Neural cell (in vitro differentiated cells): ENCODE results near the gene OST4. TPM values are rescaled to one million over a fixed set of nuclear protein-coding genes. Genes with fewer than 3 reads are reported as not detected.

Experiments used
- H2AFZ ChIP-seq: fragments of 200-600, 300-800 bp; sonication (generic), shearing (Covaris generic); 2 replicates; pipeline ENCODE4 v1.6.0; 2014; ENCODE audit warnings: low read depth, mild to moderate bottlenecking, antibody characterized with exemption, low read length, moderate library complexity
- H3F3A ChIP-seq: fragments of 200-600 bp; shearing (Covaris generic); 2 replicates; pipeline ENCODE4 v1.6.1; 2016; ENCODE audit warnings: mild to moderate bottlenecking, moderate library complexity, mixed read lengths, antibody characterized with exemption, low read length; ENCODE audit not compliant: insufficient read depth, poor library complexity, severe bottlenecking
- H3K27ac ChIP-seq: fragments of 200-600, 300-800 bp; sonication (generic), shearing (Covaris generic); 2 replicates; pipeline ENCODE4 v1.5.1; 2014; ENCODE audit warnings: mild to moderate bottlenecking, low read length, moderate library complexity
- H3K27me3 ChIP-seq: fragments of 300-800, 200-600 bp; sonication (generic), shearing (Covaris generic); 2 replicates; pipeline ENCODE4 v1.6.0; 2014; ENCODE audit warnings: mild to moderate bottlenecking, low read depth, low read length, moderate library complexity; ENCODE audit not compliant: insufficient read depth
- H3K36me3 ChIP-seq: fragments of 300-800, 200-600 bp; sonication (generic), shearing (Covaris generic); 2 replicates; pipeline ENCODE4 v1.5.1; 2014; ENCODE audit warnings: mild to moderate bottlenecking, antibody characterized with exemption, low read length, moderate library complexity; ENCODE audit not compliant: insufficient read depth
- H3K4me2 ChIP-seq: fragments of 300-800, 200-600 bp; sonication (generic), shearing (Covaris generic); 2 replicates; pipeline ENCODE4 v1.6.0; 2014; ENCODE audit warnings: mild to moderate bottlenecking, low read length
- H3K4me3 ChIP-seq: fragments of 300-800, 200-600 bp; sonication (generic), shearing (Covaris generic); 2 replicates; pipeline ENCODE4 v1.5.1; 2014; ENCODE audit warnings: mild to moderate bottlenecking, low read length, moderate library complexity
- H3K79me2 ChIP-seq: fragments of 200-600 bp; shearing (Covaris generic); replicated peaks from 2 replicates; pipeline ENCODE4 v1.6.0; 2014; ENCODE audit warnings: mild to moderate bottlenecking, low read length, moderate library complexity; ENCODE audit not compliant: insufficient read depth
- H3K9ac ChIP-seq: fragments of 300-800, 200-600 bp; sonication (generic), shearing (Covaris generic); 2 replicates; pipeline ENCODE4 v1.6.1; 2016; ENCODE audit warnings: mild to moderate bottlenecking, low read length, mixed read lengths
- H3K9me2 ChIP-seq: fragments of 200-600 bp; shearing (Covaris generic); 2 replicates; pipeline ENCODE4 v1.6.1; 2016; ENCODE audit warnings: mild to moderate bottlenecking, low read length, mixed read lengths; ENCODE audit not compliant: insufficient read depth
- H3K9me3 ChIP-seq: fragments of 200-600, 300-800 bp; sonication (generic), shearing (Covaris generic); 2 replicates; pipeline ENCODE4 v1.6.1; 2016; ENCODE audit warnings: mild to moderate bottlenecking, mixed run types, low read length, moderate library complexity, mixed read lengths
- H4K20me1 ChIP-seq: fragments of 200-600 bp; shearing (Covaris generic); 2 replicates; pipeline ENCODE4 v1.6.1; 2016; ENCODE audit warnings: mild to moderate bottlenecking, mixed run types; ENCODE audit not compliant: insufficient read depth
- CTCF ChIP-seq: fragments of 450-650 bp; IDR thresholded peaks from 2 replicates; pipeline ENCODE4 v1.5.1; 2014; ENCODE audit warnings: antibody characterized with exemption, mild to moderate bottlenecking, moderate library complexity; ENCODE audit not compliant: poor library complexity, severe bottlenecking
- EP300 ChIP-seq: fragments of 450-650 bp; conservative IDR thresholded peaks from 2 replicates; pipeline ENCODE4 v1.6.1; 2014; ENCODE audit warnings: antibody characterized with exemption, mild to moderate bottlenecking, moderate library complexity; ENCODE audit not compliant: poor library complexity, severe bottlenecking
- EZH2 ChIP-seq: fragments of 200-600, 300-800 bp; shearing (Covaris generic), sonication (generic); IDR thresholded peaks from 2 replicates; pipeline ENCODE4 v1.6.1; 2014; ENCODE audit warnings: antibody characterized with exemption, low read length, borderline replicate concordance, mild to moderate bottlenecking; ENCODE audit not compliant: insufficient read depth, poor library complexity, severe bottlenecking
- MXI1 ChIP-seq: fragments of 450-650 bp; conservative IDR thresholded peaks from 2 replicates; pipeline ENCODE4 v1.6.1; 2014; ENCODE audit warnings: antibody characterized with exemption, mild to moderate bottlenecking; ENCODE audit not compliant: poor library complexity, severe bottlenecking
- POLR2AphosphoS5 ChIP-seq: IDR thresholded peaks from 2 replicates; pipeline ENCODE4 v1.6.1; 2012
- RAD21 ChIP-seq: fragments of 450-650 bp; conservative IDR thresholded peaks from 2 replicates; pipeline ENCODE4 v1.6.1; 2014; ENCODE audit warnings: antibody characterized with exemption, mild to moderate bottlenecking, moderate library complexity
- SMC3 ChIP-seq: fragments of 450-650 bp; conservative IDR thresholded peaks from 2 replicates; pipeline ENCODE4 v1.6.1; 2014; ENCODE audit warnings: antibody characterized with exemption, mild to moderate bottlenecking, moderate library complexity; ENCODE audit not compliant: poor library complexity
- TAF1 ChIP-seq: IDR thresholded peaks from 2 replicates; pipeline ENCODE4 v1.6.1; 2012; ENCODE audit warnings: low read depth
- polyA plus RNA-seq: library from polyadenylated mRNA; depleted of rRNA; stranded (reverse); fragments of >200 nt; gene quantifications from 2 replicates; pipeline ENCODE4 v1.2.3, GENCODE V29; 2014
- TF ChIP-seq, protein P1 (sequence below): IDR thresholded peaks from 2 replicates; pipeline ENCODE4 v1.6.1; 2012; ENCODE audit warnings: borderline replicate concordance

OST4 gene
- polyA plus RNA-seq, 1 donor from 2014 or later: 263 TPM

- H2AFZ ChIP-seq: peak within 1 kb of the TSS; percentile 75
- H4K20me1 ChIP-seq: no peaks in the 10 kb centered on the region
- peaks cover 6% of the 10 kb centered on the region for H3F3A ChIP-seq
- peak within 1 kb of the TSS; percentile 89 for H3K4me3 ChIP-seq
- H3K79me2 ChIP-seq: peaks cover 7% of the 10 kb centered on the region
- H3K4me2 ChIP-seq: peak within 1 kb of the TSS; percentile 74
- H3K9me2 ChIP-seq: no peaks in the 10 kb centered on the region
- H3K36me3 ChIP-seq: no peaks in the 10 kb centered on the region
- no peaks in the 10 kb centered on the region for H3K27me3 ChIP-seq
- H3K9ac ChIP-seq: peak within 1 kb of the TSS; percentile 92
- no peaks in the 10 kb centered on the region for H3K9me3 ChIP-seq
- H3K27ac ChIP-seq: peak within 1 kb of the TSS; percentile 90
- TF ChIP-seq MXI1 (peak; percentile 66), EP300 (no peak), RAD21 (peak; percentile 31), EZH2 (no peak), SMC3 (peak; percentile 41), POLR2AphosphoS5 (peak; percentile 97), TAF1 (peak; percentile 82), CTCF (no peak)
- TF ChIP-seq, protein P1, sequence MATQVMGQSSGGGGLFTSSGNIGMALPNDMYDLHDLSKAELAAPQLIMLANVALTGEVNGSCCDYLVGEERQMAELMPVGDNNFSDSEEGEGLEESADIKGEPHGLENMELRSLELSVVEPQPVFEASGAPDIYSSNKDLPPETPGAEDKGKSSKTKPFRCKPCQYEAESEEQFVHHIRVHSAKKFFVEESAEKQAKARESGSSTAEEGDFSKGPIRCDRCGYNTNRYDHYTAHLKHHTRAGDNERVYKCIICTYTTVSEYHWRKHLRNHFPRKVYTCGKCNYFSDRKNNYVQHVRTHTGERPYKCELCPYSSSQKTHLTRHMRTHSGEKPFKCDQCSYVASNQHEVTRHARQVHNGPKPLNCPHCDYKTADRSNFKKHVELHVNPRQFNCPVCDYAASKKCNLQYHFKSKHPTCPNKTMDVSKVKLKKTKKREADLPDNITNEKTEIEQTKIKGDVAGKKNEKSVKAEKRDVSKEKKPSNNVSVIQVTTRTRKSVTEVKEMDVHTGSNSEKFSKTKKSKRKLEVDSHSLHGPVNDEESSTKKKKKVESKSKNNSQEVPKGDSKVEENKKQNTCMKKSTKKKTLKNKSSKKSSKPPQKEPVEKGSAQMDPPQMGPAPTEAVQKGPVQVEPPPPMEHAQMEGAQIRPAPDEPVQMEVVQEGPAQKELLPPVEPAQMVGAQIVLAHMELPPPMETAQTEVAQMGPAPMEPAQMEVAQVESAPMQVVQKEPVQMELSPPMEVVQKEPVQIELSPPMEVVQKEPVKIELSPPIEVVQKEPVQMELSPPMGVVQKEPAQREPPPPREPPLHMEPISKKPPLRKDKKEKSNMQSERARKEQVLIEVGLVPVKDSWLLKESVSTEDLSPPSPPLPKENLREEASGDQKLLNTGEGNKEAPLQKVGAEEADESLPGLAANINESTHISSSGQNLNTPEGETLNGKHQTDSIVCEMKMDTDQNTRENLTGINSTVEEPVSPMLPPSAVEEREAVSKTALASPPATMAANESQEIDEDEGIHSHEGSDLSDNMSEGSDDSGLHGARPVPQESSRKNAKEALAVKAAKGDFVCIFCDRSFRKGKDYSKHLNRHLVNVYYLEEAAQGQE: peak; percentile 91
Observed at GRCh38 chr2:27050996-27051901, 20.2 kb downstream of the OST4 start, which contains the start of gene AGBL5. TSS of gene AGBL5 (plus strand) at chr2:27051668. CDS start at chr2:27052959, 1,291 bp downstream.

GRCh38 chr2:27050281-27050995 is 21.0 kb downstream of the OST4 start:
- H2AFZ ChIP-seq: peak overlapping the region; percentile 75
- H3K27me3 ChIP-seq: no peaks in the 10 kb centered on the region
- no peaks in the 10 kb centered on the region for H3K9me3 ChIP-seq
- no peaks in the 10 kb centered on the region for H3K36me3 ChIP-seq
- peaks cover 7% of the 10 kb centered on the region for H3K79me2 ChIP-seq
- H3K4me3 ChIP-seq: peak overlapping the region; percentile 89
- H3K27ac ChIP-seq: peak overlapping the region; percentile 90
- peak overlapping the region; percentile 44 for H3K4me2 ChIP-seq
- H3K9ac ChIP-seq: peak overlapping the region; percentile 92
- peaks cover 6% of the 10 kb centered on the region for H3F3A ChIP-seq
- H4K20me1 ChIP-seq: no peaks in the 10 kb centered on the region
- no peaks in the 10 kb centered on the region for H3K9me2 ChIP-seq
- TF ChIP-seq MXI1 (no peak), RAD21 (peak; percentile 8), POLR2AphosphoS5 (peak; percentile 48), SMC3 (peak; percentile 59), CTCF (peak; percentile 67), TAF1 (no peak)
